Measurements from ENCODE around the gene NFIA.

The NFIA gene

DNA sequence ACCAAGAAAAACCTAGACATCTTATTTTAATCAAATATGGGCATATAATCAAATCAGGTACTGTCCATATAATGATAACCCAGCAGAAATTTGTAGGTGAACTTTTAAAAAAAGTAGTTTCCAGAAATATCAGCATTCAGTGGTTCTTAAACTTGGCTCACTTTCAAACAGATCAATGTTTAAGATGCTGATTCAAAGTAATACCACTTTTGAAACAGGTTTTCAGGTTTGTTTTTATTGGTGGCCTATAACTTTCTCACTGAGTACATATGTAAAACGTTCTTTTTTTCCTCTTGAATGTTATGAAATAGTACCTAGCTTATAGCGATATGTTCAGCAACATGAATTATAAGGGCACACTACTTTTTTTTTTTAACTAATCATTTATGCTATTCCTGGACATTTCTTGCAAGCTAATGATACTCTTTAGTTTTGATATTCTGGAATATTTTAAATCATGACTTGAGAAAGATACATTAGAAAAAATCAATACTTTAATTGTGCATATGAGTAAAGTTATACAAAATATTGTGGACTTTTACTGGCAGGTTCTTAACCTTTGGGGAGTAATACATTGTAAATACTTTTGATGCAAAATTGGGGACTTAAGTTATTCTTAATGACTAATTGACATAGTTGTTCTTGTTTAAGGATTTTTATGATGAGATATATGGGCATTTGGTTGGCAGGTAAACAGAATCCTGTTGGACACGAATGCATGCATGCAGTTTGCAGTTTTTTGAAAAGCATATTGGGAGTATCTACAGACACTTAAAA lies 3.0 kb downstream of the NFIA start:
- no peak for DNase-seq

GRCh38 chr1:61085983-61086644 lies 3.8 kb downstream of the NFIA start:
- DNase-seq: no peak

DNA sequence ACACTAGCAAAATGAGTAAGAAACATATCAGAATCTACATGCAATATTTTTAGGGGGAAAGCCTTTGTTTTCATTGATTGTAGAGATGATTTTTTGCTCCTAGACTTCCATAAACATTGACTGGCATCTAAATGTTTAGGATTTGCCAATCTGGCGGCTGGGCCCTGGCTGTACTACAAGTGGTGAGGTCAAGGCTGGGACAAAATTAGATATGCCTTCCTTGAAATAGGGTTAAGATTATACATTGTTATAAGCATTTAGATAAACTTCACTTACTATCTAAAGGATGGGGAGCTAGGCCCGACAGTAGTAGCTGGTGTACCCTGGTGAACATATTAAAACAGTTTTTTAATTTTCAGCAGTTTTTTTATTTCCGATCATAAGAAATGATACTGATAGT lies 5.2 kb downstream of the NFIA start:
- DNase-seq: no peak

DNA sequence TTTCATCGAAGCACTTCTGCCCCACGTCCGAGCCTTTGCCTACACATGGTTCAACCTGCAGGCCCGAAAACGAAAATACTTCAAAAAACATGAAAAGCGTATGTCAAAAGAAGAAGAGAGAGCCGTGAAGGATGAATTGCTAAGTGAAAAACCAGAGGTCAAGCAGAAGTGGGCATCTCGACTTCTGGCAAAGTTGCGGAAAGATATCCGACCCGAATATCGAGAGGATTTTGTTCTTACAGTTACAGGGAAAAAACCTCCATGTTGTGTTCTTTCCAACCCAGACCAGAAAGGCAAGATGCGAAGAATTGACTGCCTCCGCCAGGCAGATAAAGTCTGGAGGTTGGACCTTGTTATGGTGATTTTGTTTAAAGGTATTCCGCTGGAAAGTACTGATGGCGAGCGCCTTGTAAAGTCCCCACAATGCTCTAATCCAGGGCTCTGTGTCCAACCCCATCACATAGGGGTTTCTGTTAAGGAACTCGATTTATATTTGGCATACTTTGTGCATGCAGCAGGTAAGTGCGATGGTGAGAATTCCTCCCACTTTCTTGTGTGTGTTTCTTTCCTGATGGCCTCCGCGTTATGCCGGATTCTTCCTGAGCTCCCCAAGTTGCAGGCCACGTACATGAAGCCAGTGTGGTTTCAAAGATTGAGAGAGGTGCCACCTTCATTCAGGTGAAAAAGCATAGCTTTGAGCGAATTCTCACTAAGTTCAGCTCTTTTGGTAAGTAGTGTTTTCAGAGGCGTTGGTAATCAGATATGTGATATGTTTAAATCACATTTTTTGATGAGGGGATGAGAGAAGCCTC lies 6.0 kb downstream of the NFIA start:
- no peak for DNase-seq

GRCh38 chr1:61089338-61089737 lies 7.0 kb downstream of the NFIA start:
- DNase-seq: no peak

GRCh38 chr1:61089741-61090140 lies 7.4 kb downstream of the NFIA start:
- no peak for DNase-seq

- no peak for DNase-seq
Observed at GRCh38 chr1:61090546-61091202, 8.3 kb downstream of the NFIA start.

- DNase-seq: no peak
Observed at GRCh38 chr1:61091455-61091854, 9.1 kb downstream of the NFIA start.

DNA sequence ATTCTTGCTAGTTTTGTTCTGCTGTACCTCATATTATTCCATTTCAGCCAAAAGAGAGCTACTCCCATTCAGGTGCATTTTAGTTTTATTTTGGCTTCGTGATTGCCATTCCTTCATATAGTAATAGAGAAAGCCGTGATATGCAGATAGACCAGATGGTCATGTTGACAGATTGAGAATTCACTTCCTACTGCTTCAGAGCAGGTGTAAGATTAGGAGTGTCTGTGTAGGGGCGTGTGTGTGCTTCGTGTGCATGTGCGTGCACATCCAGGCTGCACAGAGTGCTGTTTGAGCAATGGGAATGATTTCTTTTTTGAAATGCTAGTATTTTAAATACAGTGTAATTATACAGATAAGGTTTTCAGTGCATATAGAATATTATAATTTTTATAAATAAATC lies 10.3 kb downstream of the NFIA start:
- no peak for DNase-seq

GRCh38 chr1:61093525-61094137 lies 11.3 kb downstream of the NFIA start:
- no peak for DNase-seq

- no peak for DNase-seq
Observed at GRCh38 chr1:61094677-61095469, 12.5 kb downstream of the NFIA start.

DNA sequence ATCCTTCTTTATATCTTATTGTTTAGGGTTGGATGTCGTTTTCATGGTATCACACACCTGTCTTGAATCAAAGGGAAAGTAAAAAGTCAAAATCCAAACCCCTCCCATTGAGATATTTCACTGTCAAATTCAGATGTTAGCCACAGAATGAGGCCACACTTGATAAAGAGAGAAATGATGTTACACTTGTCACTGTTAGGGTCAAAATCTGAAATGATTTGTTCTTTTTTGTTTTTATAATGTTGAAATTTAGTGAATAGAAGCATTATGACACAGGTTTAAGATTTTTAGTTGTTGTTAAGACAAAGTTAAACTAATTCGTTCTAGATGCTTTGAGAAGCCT lies 13.1 kb downstream of the NFIA start:
- no peak for DNase-seq

DNA sequence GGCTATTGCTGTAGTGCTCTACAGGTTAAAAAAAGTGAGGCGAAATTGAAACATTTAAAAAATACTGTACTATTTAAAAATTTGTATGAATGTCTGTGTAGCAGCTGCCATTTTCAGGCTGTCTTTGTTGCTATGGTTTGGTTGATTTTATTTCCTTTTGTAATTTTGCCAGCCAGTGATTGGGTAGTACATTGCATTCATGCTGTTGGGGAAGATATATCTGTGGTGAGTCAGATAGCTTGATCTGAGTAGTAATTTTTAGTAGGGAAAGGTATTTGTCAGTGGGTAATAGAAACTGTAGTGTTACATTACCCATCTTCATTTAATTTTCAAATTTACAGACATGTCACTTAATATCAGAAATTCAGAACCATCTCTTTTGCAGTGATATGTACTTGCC lies 15.0 kb downstream of the NFIA start:
- DNase-seq: no peak

GRCh38 chr1:61097722-61098121 lies 15.4 kb downstream of the NFIA start:
- no peak for DNase-seq

- DNase-seq: no peak
Observed at GRCh38 chr1:61098333-61098732, 16.0 kb downstream of the NFIA start.

- no peak for DNase-seq
Observed at GRCh38 chr1:61098906-61099437, 16.6 kb downstream of the NFIA start.

GRCh38 chr1:61100578-61100977 lies 18.2 kb downstream of the NFIA start:
- DNase-seq: no peak

- DNase-seq: no peak
Observed at GRCh38 chr1:61101536-61101935, 19.2 kb downstream of the NFIA start.

DNA sequence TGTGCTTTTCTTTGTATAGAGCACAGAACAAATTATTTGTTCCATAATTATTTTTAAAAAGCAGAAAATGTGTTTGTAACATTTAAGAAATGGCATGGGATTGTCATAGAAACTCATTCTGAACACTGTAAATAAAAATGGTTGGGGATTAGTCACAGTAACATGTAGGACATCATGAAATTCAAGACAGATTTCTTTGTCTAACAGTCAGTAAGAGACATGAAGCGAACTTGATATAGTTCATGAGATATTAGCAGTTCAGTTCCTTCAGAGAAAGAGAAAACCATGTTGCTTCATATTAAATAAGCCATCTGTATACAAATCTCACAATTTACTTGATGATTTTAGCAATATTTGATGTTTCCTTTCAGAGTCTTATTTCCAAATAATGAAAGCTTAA lies 19.7 kb downstream of the NFIA start:
- DNase-seq: no peak

- DNase-seq: no peak
Observed at GRCh38 chr1:61102621-61103020, 20.3 kb downstream of the NFIA start.

DNA sequence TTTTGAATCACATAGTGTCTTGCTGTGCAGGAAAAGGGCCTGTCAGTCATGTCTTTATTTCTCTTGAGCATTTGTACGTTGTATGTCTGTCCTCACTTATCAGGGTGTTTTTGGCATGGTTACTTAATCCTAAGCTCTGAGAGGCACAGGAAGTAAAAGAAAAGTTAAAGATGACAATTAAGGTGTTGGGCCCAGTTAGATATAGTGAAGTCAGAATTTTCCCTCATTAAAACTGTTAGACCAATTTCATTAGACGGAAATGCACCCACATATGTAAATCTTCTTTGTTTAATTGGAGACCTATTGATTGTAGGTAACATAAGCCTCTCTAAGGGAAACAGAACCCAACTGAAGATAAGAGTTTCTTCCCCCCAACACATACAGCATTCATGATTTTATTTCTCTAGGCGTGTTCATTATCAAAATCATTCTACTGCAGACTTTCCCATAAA lies 21.9 kb downstream of the NFIA start:
- DNase-seq: no peak

DNA sequence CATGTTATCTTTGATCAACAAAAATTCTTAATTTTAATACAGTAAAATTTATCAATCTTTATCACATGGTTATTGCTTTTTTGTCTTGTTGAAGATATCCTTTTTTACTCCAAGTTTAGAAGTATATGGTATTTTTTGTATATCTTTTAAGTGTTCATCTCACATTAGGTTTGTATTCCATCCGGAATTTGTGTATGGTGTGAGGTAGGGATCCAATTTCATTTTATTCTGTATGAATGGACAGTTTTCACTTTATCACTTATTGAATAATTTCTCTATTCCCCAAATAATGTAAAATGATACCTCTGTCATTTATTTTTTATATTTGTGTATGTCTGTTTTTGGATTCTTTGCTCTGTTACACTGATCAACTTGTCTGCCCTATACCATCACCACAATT lies 25.3 kb downstream of the NFIA start:
- DNase-seq: no peak
